ENCODE data around the gene OLA1. TPM values are rescaled to one million over a fixed set of nuclear protein-coding genes. Genes with fewer than 3 reads are reported as not detected.

The OLA1 gene
- polyA plus RNA-seq, 1 of the 3 experiments (the other 2 are of a cell fraction): 46.9 TPM

- CTCF ChIA-PET: interaction anchor here (1.1 to 1.4 kb wide), 2 partner anchors 30 to 287 kb away, joined by 3 read pairs; no protein-coding TSS in a partner anchor
- peaks cover 41% of the 10 kb centered on the region for H3K9me3 ChIP-seq
- WGBS (ENCODE audit: low lambda C conversion rate): 94% methylated on average over 12 of the region's 23 CpGs
- no peak overlapping the region for H2AFZ ChIP-seq (ENCODE audit: low read depth)
- POLR2A ChIA-PET: no interaction called here
- no peak overlapping the region for H3K27ac ChIP-seq (ENCODE audit: low read depth in 2 of 2, low read length in 1 of 2)
- no peaks in the 10 kb centered on the region for H4K20me1 ChIP-seq (ENCODE audit: insufficient read depth)
- H3K36me3 ChIP-seq (replicated peaks in 1 of 2; ENCODE audit: control insufficient read depth in 1 of 2, insufficient read depth in 2 of 2, low read length in 1 of 2): peaks cover 7 to 37% of the 10 kb centered on the region in 2 experiments
- H3K27me3 ChIP-seq (ENCODE audit: insufficient read depth): no peaks in the 10 kb centered on the region
- no peaks in the 10 kb centered on the region for H3F3A ChIP-seq (replicated peaks; ENCODE audit: insufficient read depth)
- no peaks in the 10 kb centered on the region for H3K9me2 ChIP-seq
- no peak overlapping the region for H3K9ac ChIP-seq
- no peak overlapping the region; a peak in 1 of 4 replicates for H3K4me3 ChIP-seq (ENCODE audit: low read depth in 2 of 2, low read length in 1 of 2)
- no peaks in the 10 kb centered on the region for H3K4me1 ChIP-seq (ENCODE audit: control insufficient read depth in 1 of 2, insufficient read depth in 2 of 2, low read depth in 1 of 2, low read length in 1 of 2)
- TF ChIP-seq TAF1 (IDR thresholded peaks at IDR 0.05; ENCODE audit: borderline replicate concordance, low read depth, low read length) (no peak), RAD21 (IDR thresholded peaks at IDR 0.05; ENCODE audit: low read length) (no peak), CTCF (IDR thresholded peaks at IDR 0.05) (no peak), NRF1 (IDR thresholded peaks at IDR 0.05; ENCODE audit: low read depth, low read length) (no peak), JUND (IDR thresholded peaks at IDR 0.05) (no peak), TEAD4 (IDR thresholded peaks at IDR 0.05; ENCODE audit: borderline replicate concordance, insufficient read depth) (no peak)
- DNase-seq: no peak
- H3K4me2 ChIP-seq: no peak overlapping the region
- H3K79me2 ChIP-seq (ENCODE audit: insufficient read depth): peaks cover 71% of the 10 kb centered on the region; the same call in 1 of the 2 replicates
Measured at GRCh38 chr2:174171686-174172445, 76.5 kb downstream of the OLA1 start.

GRCh38 chr2:174169372-174169771, 79.0 kb downstream of the OLA1 start:
- ChIA-PET CTCF (no interaction called here), POLR2A (no interaction called here)
- Histone ChIP-seq H4K20me1 (ENCODE audit: insufficient read depth) (no peaks in the 10 kb centered on the region), H3K27me3 (ENCODE audit: insufficient read depth) (no peaks in the 10 kb centered on the region), H3K79me2 (ENCODE audit: insufficient read depth) (peaks cover 77% of the 10 kb centered on the region), H3K9ac (no peak overlapping the region), H3K36me3 (replicated peaks in 1 of 2; ENCODE audit: control insufficient read depth in 1 of 2, insufficient read depth in 2 of 2, low read length in 1 of 2) (peaks cover 4 to 24% of the 10 kb centered on the region in 2 experiments), H3K4me3 (ENCODE audit: low read depth in 2 of 2, low read length in 1 of 2) (no peak overlapping the region), H2AFZ (ENCODE audit: low read depth) (no peak overlapping the region), H3F3A (replicated peaks; ENCODE audit: insufficient read depth) (no peaks in the 10 kb centered on the region), H3K4me1 (ENCODE audit: control insufficient read depth in 1 of 2, insufficient read depth in 2 of 2, low read depth in 1 of 2, low read length in 1 of 2) (no peaks in the 10 kb centered on the region), H3K9me3 (peaks cover 24% of the 10 kb centered on the region), H3K27ac (ENCODE audit: low read depth in 2 of 2, low read length in 1 of 2) (no peak overlapping the region), H3K9me2 (no peaks in the 10 kb centered on the region), H3K4me2 (no peak overlapping the region)
- TF ChIP-seq REST (IDR thresholded peaks at IDR 0.05; ENCODE audit: low read depth, low read length): no peak
- no peak for DNase-seq
- WGBS (ENCODE audit: low lambda C conversion rate): 97% methylated on average over 3 of the region's 3 CpGs
